Activated CD4-positive, alpha-beta T cell treated with anti-CD3 and anti-CD28 coated beads, Interleukin-2, amount 10 ng/mL, durations not matched to agents 24 days and 14 days (primary cell): ENCODE data around the gene ZSCAN5C. TPM values are rescaled to one million over a fixed set of nuclear protein-coding genes. Genes with fewer than 3 reads are reported as not detected.

Experiments
- total RNA-seq: library from RNA; stranded (reverse); gene quantifications from 2 replicates; pipeline ENCODE4 v1.2.3, GENCODE V29; 2022

ZSCAN5C gene
- total RNA-seq, 1 donor from 2014 or later: not detected

Other genes starting within 250 kb of the ZSCAN5C start
- gene NLRP5, start 215.5 kb upstream of the ZSCAN5C start, total RNA-seq: not detected in 2 replicates
- gene ZNF787, start 81.0 kb upstream of the ZSCAN5C start, total RNA-seq: 36.4 and 37.0 TPM in 2 replicates
- gene ZNF444, start 61.0 kb upstream of the ZSCAN5C start, total RNA-seq: 35.5 and 35.7 TPM in 2 replicates
- not detected in 2 replicates for gene GALP, start 26.3 kb upstream of the ZSCAN5C start, total RNA-seq
- not detected in 2 replicates for gene ZSCAN5B, start 4.5 kb upstream of the ZSCAN5C start, total RNA-seq
- 0.59 and 0.98 TPM in 2 replicates for gene EDDM13, start 70.5 kb downstream of the ZSCAN5C start, total RNA-seq
- gene ZSCAN5A, start 112.6 kb downstream of the ZSCAN5C start, total RNA-seq: 6.9 and 10.8 TPM in 2 replicates
- 1.0 and 2.1 TPM in 2 replicates for gene ZNF582, start 191.3 kb downstream of the ZSCAN5C start, total RNA-seq
- gene ZNF583, start 202.1 kb downstream of the ZSCAN5C start, total RNA-seq: 1.9 and 2.0 TPM in 2 replicates